B cell (primary cell): ENCODE results near the gene NHSL2. TPM values are rescaled to one million over a fixed set of nuclear protein-coding genes. Genes with fewer than 3 reads are reported as not detected.

Experiments
- ATAC-seq: fragments of 200-7000 bp; cut with Tn5 transposase; one replicate; pipeline ENCODE4 v1.10.0; 2021; ENCODE audit warnings: low read depth, mild to moderate bottlenecking, moderate number of reproducible peaks, moderate library complexity
- CTCF ChIA-PET: fragments of 350-600 bp; sonication (Branson Sonifier 250); formaldehyde crosslinking; loops from one replicate; lab custom pipeline; 2021; ENCODE audit warnings: antibody characterized with exemption, inconsistent platforms; lab: Charles Lee
- POLR2A ChIA-PET: fragments of 350-600 bp; sonication (Branson Sonifier 250); formaldehyde crosslinking; loops from one replicate; lab custom pipeline; 2021; ENCODE audit warnings: antibody characterized with exemption; lab: Charles Lee
- DNase-seq: peaks from one replicate; pipeline ENCODE4 v3.0.0; 2013
- H2AFZ ChIP-seq: 2 replicates; pipeline ENCODE4 v1.6.1; 2012; ENCODE audit warnings: mild to moderate bottlenecking, low read depth, low read length; ENCODE audit not compliant: insufficient read depth, poor library complexity, severe bottlenecking
- H3K27ac ChIP-seq, 2 donors: 1 replicate in 1 of 2; 2 replicates in 1 of 2; pipeline ENCODE4 v1.5.1; 2012 to 2013; ENCODE audit warnings: low read length in 2 of 2, mild to moderate bottlenecking in 2 of 2, moderate library complexity in 1 of 2
- H3K27me3 ChIP-seq, 4 experiments: fragments of 200-600 bp in 1 of 4; sonication (generic) in 1 of 4; replicated peaks in 1 of 4; 1 replicate in 2 of 4; 2 replicates in 2 of 4; pipeline versions ENCODE4 v1.6.1 to v1.7.0; 2013 to 2016; ENCODE audit warnings: low read length in 3 of 4, mild to moderate bottlenecking in 2 of 4, mixed read lengths in 1 of 4, moderate library complexity in 1 of 4; ENCODE audit not compliant: insufficient read depth in 4 of 4, control insufficient read depth in 3 of 4; ENCODE audit errors: control extremely low read depth in 1 of 4
- H3K36me3 ChIP-seq, 2 experiments: replicated peaks in 1 of 2; 1 replicate in 1 of 2; 2 replicates in 1 of 2; pipeline versions ENCODE4 v1.6.1 to v1.7.1; 2013; ENCODE audit warnings: low read length in 1 of 2; ENCODE audit not compliant: insufficient read depth in 2 of 2, control insufficient read depth in 1 of 2; ENCODE audit errors: control extremely low read depth in 1 of 2, extremely low read depth in 1 of 2
- H3K4me1 ChIP-seq, 2 donors: fragments of 200-600 bp in 1 of 2; sonication (generic) in 1 of 2; 1 replicate in 1 of 2; 2 replicates in 1 of 2; pipeline versions ENCODE4 v1.5.1 to v1.6.1; 2013 to 2017; ENCODE audit warnings: low read length in 2 of 2; ENCODE audit not compliant: control insufficient read depth in 2 of 2, insufficient read depth in 2 of 2
- H3K4me2 ChIP-seq: replicated peaks from 2 replicates; pipeline ENCODE3; 2012; ENCODE audit warnings: mild to moderate bottlenecking, low read depth, low read length; ENCODE audit not compliant: poor library complexity, severe bottlenecking
- H3K4me3 ChIP-seq, 5 experiments: fragments of 200-600 bp in 1 of 5; sonication (generic) in 1 of 5; 1 replicate in 3 of 5; 2 replicates in 2 of 5; pipeline versions ENCODE4 v1.5.1 to v1.7.0; 2011 to 2016; ENCODE audit warnings: low read length in 4 of 5, mild to moderate bottlenecking in 4 of 5, low read depth in 2 of 5, control low read depth in 1 of 5, moderate library complexity in 1 of 5; ENCODE audit not compliant: insufficient read depth in 1 of 5; ENCODE audit errors: control extremely low read depth in 1 of 5, extremely low read depth in 1 of 5
- H3K79me2 ChIP-seq: fragments of 200-600 bp; sonication (generic); one replicate; pipeline ENCODE4 v1.6.0; 2016; ENCODE audit warnings: low read length; ENCODE audit not compliant: control insufficient read depth, insufficient read depth
- H3K9ac ChIP-seq: fragments of 200-600 bp; sonication (generic); 2 replicates; pipeline ENCODE4 v1.6.1; 2017; ENCODE audit warnings: mild to moderate bottlenecking, low read length, moderate library complexity
- H3K9me3 ChIP-seq, 3 donors: one replicate each; pipeline versions ENCODE4 v1.6.1 to v1.7.1; 2013; ENCODE audit warnings: low read length in 2 of 3; ENCODE audit not compliant: control insufficient read depth in 2 of 3, insufficient read depth in 1 of 3; ENCODE audit errors: control extremely low read depth in 1 of 3
- H4K20me1 ChIP-seq: 2 replicates; pipeline ENCODE4 v1.6.0; 2012; ENCODE audit warnings: mild to moderate bottlenecking, low read length; ENCODE audit not compliant: insufficient read depth, control insufficient read depth, poor library complexity, severe bottlenecking
- H3K27ac Mint-ChIP-seq: one replicate; pipeline ENCODE4 v1.8.0; 2021; ENCODE audit warnings: mixed read lengths
- H3K27me3 Mint-ChIP-seq: one replicate; pipeline ENCODE4 v1.8.0; 2021; ENCODE audit warnings: mixed read lengths
- H3K4me1 Mint-ChIP-seq: one replicate; pipeline ENCODE4 v1.8.0; 2021; ENCODE audit warnings: mixed read lengths
- H3K4me3 Mint-ChIP-seq: one replicate; pipeline ENCODE4 v1.8.0; 2021; ENCODE audit warnings: mixed read lengths
- H3K9me3 Mint-ChIP-seq: one replicate; pipeline ENCODE4 v1.8.0; 2022; ENCODE audit warnings: mixed read lengths; ENCODE audit not compliant: insufficient read depth
- CTCF ChIP-seq: fragments of 200-600 bp; IDR thresholded peaks from one replicate; pipeline ENCODE4 v1.8.0; 2022; ENCODE audit warnings: antibody characterized with exemption, mild to moderate bottlenecking
- EZH2 ChIP-seq: IDR thresholded peaks from 2 replicates; pipeline ENCODE4 v1.6.1; 2012; ENCODE audit warnings: borderline replicate concordance, low read depth, mild to moderate bottlenecking, moderate library complexity, low read length; ENCODE audit not compliant: insufficient read depth, poor library complexity, severe bottlenecking
- WGBS: methylation state at CpG from one replicate; pipeline ENCODE4 v1.1.5; 2013; ENCODE audit warnings: missing lambda C conversion rate; ENCODE audit not compliant: insufficient coverage; 5-methylcytosine and 5-hydroxymethylcytosine counted together
- intact Hi-C: fragments of 100-400 bp; cut with micrococcal nuclease; formaldehyde crosslinking; loops from one replicate; pipeline ENCODE4 v1.10.0; 2022
- polyA plus RNA-seq: library from polyadenylated mRNA; depleted of rRNA; stranded (reverse); fragments of >200 nt; gene quantifications from 2 replicates; pipeline ENCODE4 v1.2.3, GENCODE V29; 2012
- total RNA-seq, 2 donors: library from RNA; stranded (reverse); fragments of 120-200 nt in 1 of 2; gene quantifications; 1 replicate in 1 of 2; 2 replicates in 1 of 2; pipeline versions ENCODE4 v1.2.3 to v1.2.4, GENCODE V29; 2013 to 2022

The NHSL2 gene
- total and polyA plus RNA-seq, 2 donors (not counting 1 experiment from before 2014, with no cell fraction given): 0.16 to 1.7 TPM

GRCh38 chrX:72031118-72031517, 120.5 kb downstream of the NHSL2 start:
- POLR2A ChIA-PET: no interaction called here
- no peaks in the 10 kb centered on the region for H3K9me3 ChIP-seq
- CTCF ChIA-PET: interaction anchor here (0.8 to 1.6 kb wide), 4 partner anchors 9 to 16 kb away, joined by 3 to 4 read pairs (median 3); no protein-coding TSS in a partner anchor
- H3K9ac ChIP-seq: no peak overlapping the region
- H3K27ac ChIP-seq: no peak overlapping the region
- WGBS: no CpG with 5 or more reads among the region's 1 CpG
- H4K20me1 ChIP-seq: no peaks in the 10 kb centered on the region
- Mint-ChIP-seq H3K27ac (no peak overlapping the region), H3K4me3 (no peak overlapping the region), H3K27me3 (no peaks in the 10 kb centered on the region), H3K9me3 (no peaks in the 10 kb centered on the region), H3K4me1 (no peaks in the 10 kb centered on the region)
- no peak for ATAC-seq
- no peaks in the 10 kb centered on the region for H3K27me3 ChIP-seq
- DNase-seq: no peak
- H3K79me2 ChIP-seq: no peaks in the 10 kb centered on the region
- H3K4me1 ChIP-seq: no peaks in the 10 kb centered on the region
- intact Hi-C loops: no loop called here
- H3K4me3 ChIP-seq: no peak overlapping the region
- no peak overlapping the region for H3K4me2 ChIP-seq
- H3K36me3 ChIP-seq: no peaks in the 10 kb centered on the region
- H2AFZ ChIP-seq: no peak overlapping the region
- TF ChIP-seq EZH2: no peak
- no peak for TF ChIP-seq CTCF

GRCh38 chrX:72031634-72032033, 121.0 kb downstream of the NHSL2 start:
- ATAC-seq: no peak
- Mint-ChIP-seq H3K9me3 (no peaks in the 10 kb centered on the region), H3K27me3 (no peaks in the 10 kb centered on the region), H3K4me3 (no peak overlapping the region), H3K27ac (no peak overlapping the region), H3K4me1 (no peaks in the 10 kb centered on the region)
- POLR2A ChIA-PET: no interaction called here
- DNase-seq: no peak
- H3K27ac ChIP-seq: no peak overlapping the region
- intact Hi-C loops: no loop called here
- H3K9me3 ChIP-seq: no peaks in the 10 kb centered on the region
- TF ChIP-seq CTCF: no peak
- no peak for TF ChIP-seq EZH2
- no peak overlapping the region for H3K4me3 ChIP-seq
- H2AFZ ChIP-seq: no peak overlapping the region
- no peaks in the 10 kb centered on the region for H3K36me3 ChIP-seq
- H3K79me2 ChIP-seq: no peaks in the 10 kb centered on the region
- no peak overlapping the region for H3K4me2 ChIP-seq
- no peaks in the 10 kb centered on the region for H3K4me1 ChIP-seq
- H3K27me3 ChIP-seq: no peaks in the 10 kb centered on the region
- CTCF ChIA-PET: interaction anchor here (0.8 to 1.6 kb wide), 4 partner anchors 9 to 15 kb away, joined by 3 to 4 read pairs (median 3); no protein-coding TSS in a partner anchor
- no CpG with 5 or more reads among the region's 5 CpGs for WGBS
- no peak overlapping the region for H3K9ac ChIP-seq
- H4K20me1 ChIP-seq: no peaks in the 10 kb centered on the region
